Liver (tissue), 3 donors: ENCODE measurements around the gene SLN.

Source experiments
- EGR1 ChIP-seq, 2 donors: IDR thresholded peaks; 2 replicates each; pipeline ENCODE4 v1.6.1; 2016 to 2018; ENCODE audit warnings: antibody characterized with exemption in 2 of 2, low read depth in 2 of 2
- GABPA ChIP-seq, 2 donors: IDR thresholded peaks in 1 of 2; conservative IDR thresholded peaks in 1 of 2; 2 replicates each; pipeline ENCODE4 v1.6.1; 2016; ENCODE audit warnings: antibody characterized with exemption in 2 of 2, mild to moderate bottlenecking in 1 of 2, moderate library complexity in 1 of 2
- HNF4A ChIP-seq, 2 donors: conservative IDR thresholded peaks; 2 replicates each; pipeline ENCODE4 v1.6.1; 2016; ENCODE audit warnings: antibody characterized with exemption in 2 of 2, mild to moderate bottlenecking in 2 of 2
- JUND ChIP-seq, 2 donors: IDR thresholded peaks; 2 replicates each; pipeline ENCODE4 v1.6.1; 2016; ENCODE audit warnings: antibody characterized with exemption in 2 of 2
- MAX ChIP-seq: IDR thresholded peaks from 2 replicates; pipeline ENCODE4 v1.6.1; 2016; ENCODE audit warnings: antibody characterized with exemption
- NR2F2 ChIP-seq: IDR thresholded peaks from 2 replicates; pipeline ENCODE4 v1.6.1; 2016; ENCODE audit warnings: antibody characterized with exemption
- RAD21 ChIP-seq, 2 donors: IDR thresholded peaks; 2 replicates each; pipeline ENCODE4 v1.6.1; 2016; ENCODE audit warnings: antibody characterized with exemption in 2 of 2, mild to moderate bottlenecking in 2 of 2
- REST ChIP-seq: IDR thresholded peaks from 2 replicates; pipeline ENCODE4 v1.6.1; 2016; ENCODE audit warnings: antibody characterized with exemption, mild to moderate bottlenecking
- SP1 ChIP-seq: IDR thresholded peaks from 2 replicates; pipeline ENCODE4 v1.6.1; 2018; ENCODE audit warnings: antibody characterized with exemption, mild to moderate bottlenecking
- YY1 ChIP-seq: IDR thresholded peaks from 2 replicates; pipeline ENCODE4 v1.6.1; 2016; ENCODE audit warnings: antibody characterized with exemption, mild to moderate bottlenecking
- ZBTB33 ChIP-seq: IDR thresholded peaks from 2 replicates; pipeline ENCODE4 v1.6.1; 2016; ENCODE audit warnings: antibody characterized with exemption
- TF ChIP-seq, protein P1 (sequence below): fragments of 150-350 bp; IDR thresholded peaks from 2 replicates; pipeline ENCODE4 v1.5.1; 2017; ENCODE audit warnings: improper control_type of control experiment, low read depth, low read length; ENCODE audit not compliant: missing input control
- donor health status: healthy.
- donor health status: healthy.

DNA sequence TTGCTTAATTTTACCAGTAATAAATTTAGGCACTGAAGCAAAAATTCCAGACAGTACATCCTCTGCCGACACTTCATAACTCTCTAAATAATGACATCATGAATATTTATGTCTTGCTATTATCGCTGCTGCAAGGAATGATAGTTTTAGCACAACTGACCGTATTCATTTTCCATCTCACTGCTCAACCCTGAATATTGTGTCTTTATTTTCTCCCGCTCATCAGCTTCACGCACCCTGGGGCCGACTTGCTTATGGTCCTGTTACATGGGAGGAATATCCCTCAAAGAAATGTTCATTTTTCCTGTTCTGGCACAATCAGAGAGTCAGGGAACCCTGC, 33.3 kb downstream of the SLN start:
- TF ChIP-seq MAX (no peak), ZBTB33 (no peak), NR2F2 (no peak), REST (no peak), JUND (IDR thresholded peaks at IDR 0.05) (no peak), YY1 (no peak), GABPA (IDR thresholded peaks at IDR 0.05 in 1 of 2, conservative IDR thresholded peaks at IDR 0.05 in 1 of 2) (no peak), HNF4A (conservative IDR thresholded peaks at IDR 0.05) (no peak), RAD21 (IDR thresholded peaks at IDR 0.05) (no peak), EGR1 (IDR thresholded peaks at IDR 0.05; ENCODE audit: low read depth in 2 of 2) (no peak), SP1 (no peak)
- TF ChIP-seq, protein P1, sequence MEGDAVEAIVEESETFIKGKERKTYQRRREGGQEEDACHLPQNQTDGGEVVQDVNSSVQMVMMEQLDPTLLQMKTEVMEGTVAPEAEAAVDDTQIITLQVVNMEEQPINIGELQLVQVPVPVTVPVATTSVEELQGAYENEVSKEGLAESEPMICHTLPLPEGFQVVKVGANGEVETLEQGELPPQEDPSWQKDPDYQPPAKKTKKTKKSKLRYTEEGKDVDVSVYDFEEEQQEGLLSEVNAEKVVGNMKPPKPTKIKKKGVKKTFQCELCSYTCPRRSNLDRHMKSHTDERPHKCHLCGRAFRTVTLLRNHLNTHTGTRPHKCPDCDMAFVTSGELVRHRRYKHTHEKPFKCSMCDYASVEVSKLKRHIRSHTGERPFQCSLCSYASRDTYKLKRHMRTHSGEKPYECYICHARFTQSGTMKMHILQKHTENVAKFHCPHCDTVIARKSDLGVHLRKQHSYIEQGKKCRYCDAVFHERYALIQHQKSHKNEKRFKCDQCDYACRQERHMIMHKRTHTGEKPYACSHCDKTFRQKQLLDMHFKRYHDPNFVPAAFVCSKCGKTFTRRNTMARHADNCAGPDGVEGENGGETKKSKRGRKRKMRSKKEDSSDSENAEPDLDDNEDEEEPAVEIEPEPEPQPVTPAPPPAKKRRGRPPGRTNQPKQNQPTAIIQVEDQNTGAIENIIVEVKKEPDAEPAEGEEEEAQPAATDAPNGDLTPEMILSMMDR, result no peak
